Loucy (cell line): ENCODE results near the gene HK1.

ENCODE experiments used
- H2AFZ ChIP-seq: fragments of 200-600 bp; sonication (generic); 2 replicates; pipeline ENCODE4 v1.6.0; 2016; ENCODE audit warnings: antibody characterized with exemption, mild to moderate bottlenecking, low read length, moderate library complexity
- H3F3A ChIP-seq: fragments of 200-600 bp; 2 replicates; pipeline ENCODE4 v1.6.0; 2016; ENCODE audit warnings: antibody characterized with exemption, low read depth, mild to moderate bottlenecking
- H3K27me3 ChIP-seq: fragments of 200-600 bp; sonication (generic); 2 replicates; pipeline ENCODE4 v1.6.1; 2014; ENCODE audit warnings: low read length, mild to moderate bottlenecking; ENCODE audit not compliant: insufficient read depth, poor library complexity, severe bottlenecking
- H3K36me3 ChIP-seq: fragments of 200-600 bp; sonication (generic); 2 replicates; pipeline ENCODE4 v1.6.1; 2016; ENCODE audit warnings: low read length; ENCODE audit not compliant: insufficient read depth
- H3K4me1 ChIP-seq: fragments of 200-600 bp; sonication (generic); 2 replicates; pipeline ENCODE4 v1.5.1; 2014; ENCODE audit warnings: low read length, mild to moderate bottlenecking; ENCODE audit not compliant: insufficient read depth, poor library complexity, severe bottlenecking
- H3K4me2 ChIP-seq: fragments of 200-600 bp; sonication (generic); 2 replicates; pipeline ENCODE4 v1.6.0; 2014; ENCODE audit warnings: antibody characterized with exemption, low read length, low read depth, mild to moderate bottlenecking; ENCODE audit not compliant: poor library complexity, severe bottlenecking
- H3K4me3 ChIP-seq: fragments of 200-600 bp; sonication (generic); 2 replicates; pipeline ENCODE4 v1.5.1; 2014; ENCODE audit warnings: low read length, mild to moderate bottlenecking, mixed read lengths; ENCODE audit not compliant: poor library complexity, severe bottlenecking
- H3K79me2 ChIP-seq: fragments of 200-600 bp; sonication (generic); 2 replicates; pipeline ENCODE4 v1.6.1; 2014; ENCODE audit warnings: low read length; ENCODE audit not compliant: insufficient read depth
- H3K9ac ChIP-seq: fragments of 200-600 bp; sonication (generic); 2 replicates; pipeline ENCODE4 v1.6.0; 2014; ENCODE audit warnings: mild to moderate bottlenecking, low read depth, low read length, moderate library complexity; ENCODE audit not compliant: poor library complexity, severe bottlenecking
- H3K9me2 ChIP-seq: fragments of 200-600 bp; sonication (generic); replicated peaks from 2 replicates; pipeline ENCODE4 v1.6.1; 2016; ENCODE audit warnings: low read depth, low read length, mixed read lengths
- H3K9me3 ChIP-seq: fragments of 200-600 bp; sonication (generic); 2 replicates; pipeline ENCODE4 v1.6.1; 2014; ENCODE audit warnings: mild to moderate bottlenecking, antibody characterized with exemption, low read length, low read depth; ENCODE audit not compliant: insufficient read depth
- H4K20me1 ChIP-seq: fragments of 200-600 bp; sonication (generic); 2 replicates; pipeline ENCODE4 v1.6.0; 2014; ENCODE audit warnings: antibody characterized with exemption, low read length, mild to moderate bottlenecking; ENCODE audit not compliant: insufficient read depth, poor library complexity, severe bottlenecking
- CTCF ChIP-seq: fragments of 200-600 bp; sonication (generic); conservative IDR thresholded peaks from 2 replicates; pipeline ENCODE4 v1.5.1; 2014; ENCODE audit warnings: mild to moderate bottlenecking, antibody characterized with exemption, low read length
- EZH2phosphoT487 ChIP-seq: fragments of 200-600 bp; IDR thresholded peaks from 2 replicates; pipeline ENCODE4 v1.6.1; 2018; ENCODE audit warnings: antibody characterized with exemption, mild to moderate bottlenecking, moderate library complexity, borderline replicate concordance

Gene HK1

GRCh38 chr10:69366738-69367137, 88.4 kb downstream of the HK1 start:
- peaks cover 97% of the 10 kb centered on the region for H3K36me3 ChIP-seq
- no peaks in the 10 kb centered on the region for H3K9me2 ChIP-seq
- H2AFZ ChIP-seq: no peak overlapping the region
- H3K4me2 ChIP-seq: no peak overlapping the region
- H3K4me1 ChIP-seq: no peaks in the 10 kb centered on the region
- H3K9ac ChIP-seq: no peak overlapping the region
- no peaks in the 10 kb centered on the region for H3F3A ChIP-seq
- TF ChIP-seq CTCF: no peak
- H3K4me3 ChIP-seq: no peak overlapping the region
- no peaks in the 10 kb centered on the region for H4K20me1 ChIP-seq
- H3K79me2 ChIP-seq: no peaks in the 10 kb centered on the region
- no peaks in the 10 kb centered on the region for H3K27me3 ChIP-seq
- no peaks in the 10 kb centered on the region for H3K9me3 ChIP-seq

GRCh38 chr10:69367469-69367868, 89.2 kb downstream of the HK1 start:
- H3K9me3 ChIP-seq: no peaks in the 10 kb centered on the region
- no peaks in the 10 kb centered on the region for H3K79me2 ChIP-seq
- H3K4me1 ChIP-seq: no peaks in the 10 kb centered on the region
- H2AFZ ChIP-seq: no peak overlapping the region
- no peaks in the 10 kb centered on the region for H3K9me2 ChIP-seq
- no peaks in the 10 kb centered on the region for H3F3A ChIP-seq
- no peak overlapping the region for H3K4me3 ChIP-seq
- TF ChIP-seq CTCF (no peak), EZH2phosphoT487 (no peak)
- H4K20me1 ChIP-seq: no peaks in the 10 kb centered on the region
- H3K27me3 ChIP-seq: no peaks in the 10 kb centered on the region
- H3K9ac ChIP-seq: no peak overlapping the region
- peaks cover 97% of the 10 kb centered on the region for H3K36me3 ChIP-seq
- H3K4me2 ChIP-seq: no peak overlapping the region

GRCh38 chr10:69372126-69372980, 94.1 kb downstream of the HK1 start:
- H3K9me2 ChIP-seq: no peaks in the 10 kb centered on the region
- H3K4me1 ChIP-seq: no peaks in the 10 kb centered on the region
- H3F3A ChIP-seq: no peaks in the 10 kb centered on the region
- no peaks in the 10 kb centered on the region for H3K27me3 ChIP-seq
- H3K9me3 ChIP-seq: no peaks in the 10 kb centered on the region
- no peak overlapping the region for H3K9ac ChIP-seq
- H4K20me1 ChIP-seq: no peaks in the 10 kb centered on the region
- no peak overlapping the region for H3K4me3 ChIP-seq
- no peak overlapping the region for H2AFZ ChIP-seq
- H3K79me2 ChIP-seq: no peaks in the 10 kb centered on the region
- peaks cover 94% of the 10 kb centered on the region for H3K36me3 ChIP-seq
- H3K4me2 ChIP-seq: no peak overlapping the region
- TF ChIP-seq EZH2phosphoT487 (no peak), CTCF (no peak)
